GM19467 (cell line): ENCODE data around the gene ASIC5.
"Not testable (repeated sequence)": the region's sequence is repeated elsewhere in the genome, so short reads cannot be mapped to it uniquely, and the experiment has no call there.

Experiments used
- ATAC-seq: cut with Tn5 transposase; IDR thresholded peaks from one replicate; pipeline ENCODE4 v1.9.1; 2021; ENCODE audit warnings: mild to moderate bottlenecking, moderate library complexity; ENCODE audit not compliant: unreplicated experiment

Gene ASIC5

GRCh38 chr4:155866177-155866576 is at the start of gene ASIC5:
Gene ASIC5 (minus strand): TSS chr4:155866277. CDS start chr4:155866226, 51 bp downstream.
- ATAC-seq: no peak

- ATAC-seq: no peak
These were observed 48.7 kb upstream of the ASIC5 start for GRCh38 chr4:155914782-155915181.

GRCh38 chr4:155911905-155912304 is 45.8 kb upstream of the ASIC5 start:
- ATAC-seq: no peak

GRCh38 chr4:155909615-155910226 is 43.6 kb upstream of the ASIC5 start:
- ATAC-seq: no peak

GRCh38 chr4:155908187-155909139 is 42.4 kb upstream of the ASIC5 start:
- peak; percentile 66 for ATAC-seq

GRCh38 chr4:155907556-155907955 is 41.5 kb upstream of the ASIC5 start:
- no peak for ATAC-seq

GRCh38 chr4:155906554-155907247 is 40.6 kb upstream of the ASIC5 start:
- no peak for ATAC-seq

- no peak for ATAC-seq
These were observed 38.3 kb upstream of the ASIC5 start for GRCh38 chr4:155904331-155904730.

GRCh38 chr4:155903453-155903852 is 37.4 kb upstream of the ASIC5 start, which contains the start of gene TDO2:
Gene TDO2 (plus strand): TSS chr4:155903696. CDS start chr4:155903759, 63 bp downstream.
- no peak for ATAC-seq

GRCh38 chr4:155901013-155901412 is 34.9 kb upstream of the ASIC5 start:
- ATAC-seq: no peak

GRCh38 chr4:155900381-155900780 is 34.3 kb upstream of the ASIC5 start:
- no peak for ATAC-seq

GRCh38 chr4:155899891-155900290 is 33.8 kb upstream of the ASIC5 start:
- no peak for ATAC-seq

GRCh38 chr4:155898371-155898770 is 32.3 kb upstream of the ASIC5 start:
- not testable (repeated sequence) for ATAC-seq

- ATAC-seq: no peak
These were observed 25.0 kb upstream of the ASIC5 start for GRCh38 chr4:155891058-155891457.

- no peak for ATAC-seq
These were observed 23.9 kb upstream of the ASIC5 start for GRCh38 chr4:155889946-155890345.

GRCh38 chr4:155889031-155889793 is 23.1 kb upstream of the ASIC5 start:
- ATAC-seq: peak; percentile 96

GRCh38 chr4:155887847-155888570 is 21.9 kb upstream of the ASIC5 start:
- ATAC-seq: no peak

- ATAC-seq: no peak
These were observed 21.0 kb upstream of the ASIC5 start for GRCh38 chr4:155887045-155887444.

GRCh38 chr4:155885666-155886065 is 19.6 kb upstream of the ASIC5 start:
- ATAC-seq: no peak

GRCh38 chr4:155883895-155884294 is 17.8 kb upstream of the ASIC5 start:
- no peak for ATAC-seq
